ENCODE results near the gene APOA4.

Gene APOA4

DNA sequence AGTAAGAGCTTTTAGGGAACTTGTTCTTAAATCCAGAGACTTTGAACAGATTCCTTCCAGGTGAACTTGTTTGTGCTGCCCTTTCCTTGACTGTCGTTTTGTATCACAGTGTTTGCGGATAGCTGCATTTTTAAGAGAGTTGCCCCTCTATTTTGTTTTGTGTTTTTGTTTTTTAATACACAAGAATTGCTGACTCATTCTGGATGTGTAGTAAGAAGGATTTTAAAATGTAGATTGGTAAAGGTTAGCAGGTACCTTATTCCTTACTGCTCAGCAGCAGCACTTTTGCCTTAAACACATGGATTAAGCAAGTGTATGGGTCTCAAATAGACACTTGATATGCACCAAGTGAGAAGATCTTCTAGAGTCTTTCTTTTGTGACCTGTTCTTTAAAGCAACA lies 22.5 kb downstream of the APOA4 start:
- DNase-seq (ENCODE audit: low read depth) = no peak

DNA sequence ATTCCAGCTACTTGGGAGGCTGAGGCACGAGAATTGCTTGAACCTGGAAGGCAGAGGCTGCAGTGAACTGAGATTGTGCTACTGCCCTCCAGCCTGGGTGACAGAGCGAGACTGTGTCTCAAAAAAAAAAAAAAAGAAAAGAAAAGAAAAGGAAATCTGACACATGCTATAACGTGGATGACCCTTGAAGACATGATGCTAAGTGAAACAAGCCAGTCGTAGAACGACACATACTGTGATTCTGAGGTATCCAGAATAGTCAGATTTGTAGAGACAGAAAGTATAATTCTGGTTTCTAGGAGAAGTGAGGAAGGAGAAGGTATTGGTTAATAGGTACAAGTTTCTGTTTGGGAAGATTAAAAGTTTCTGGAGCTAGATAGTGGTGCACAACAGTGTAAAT lies 24.7 kb downstream of the APOA4 start:
- no peak for DNase-seq (ENCODE audit: low read depth)

DNA sequence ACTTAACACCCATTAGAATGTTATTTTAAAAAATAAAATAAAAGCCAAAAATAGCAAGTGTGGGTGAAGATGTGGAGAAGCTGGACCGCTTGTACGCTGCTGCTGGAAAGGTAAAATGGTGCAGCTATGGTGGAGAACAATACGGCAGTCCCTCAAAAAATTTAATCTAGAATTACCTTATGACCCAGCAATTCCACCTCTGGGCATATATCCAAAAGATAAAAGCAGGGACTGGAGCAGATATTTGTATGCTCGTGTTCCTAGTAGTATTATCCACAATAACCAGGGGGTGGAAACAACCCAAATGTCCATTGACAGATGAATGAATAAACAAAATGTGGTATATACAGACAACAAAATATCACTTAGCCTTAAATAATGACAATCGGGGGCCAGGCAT lies 25.3 kb downstream of the APOA4 start:
- no peak for DNase-seq (ENCODE audit: low read depth)

DNA sequence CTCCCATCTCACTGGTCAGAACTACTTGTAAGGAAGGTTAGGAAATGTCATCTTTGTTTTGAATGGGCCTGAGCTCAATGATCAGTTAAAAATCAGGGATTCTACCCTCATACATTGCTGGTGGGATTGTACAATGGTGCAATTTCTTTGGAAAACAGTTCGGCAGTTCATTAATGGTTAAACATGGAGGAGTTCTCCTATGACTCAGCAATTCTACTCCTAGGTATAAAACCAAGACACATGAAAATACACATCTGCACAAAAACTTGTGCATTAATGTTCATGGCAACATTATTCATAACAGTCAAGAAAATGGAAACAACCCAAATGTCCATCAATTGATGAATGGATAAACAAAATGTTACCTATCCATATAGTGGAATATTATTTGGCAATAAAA lies 26.6 kb downstream of the APOA4 start:
- no peak for DNase-seq (ENCODE audit: low read depth)

DNA sequence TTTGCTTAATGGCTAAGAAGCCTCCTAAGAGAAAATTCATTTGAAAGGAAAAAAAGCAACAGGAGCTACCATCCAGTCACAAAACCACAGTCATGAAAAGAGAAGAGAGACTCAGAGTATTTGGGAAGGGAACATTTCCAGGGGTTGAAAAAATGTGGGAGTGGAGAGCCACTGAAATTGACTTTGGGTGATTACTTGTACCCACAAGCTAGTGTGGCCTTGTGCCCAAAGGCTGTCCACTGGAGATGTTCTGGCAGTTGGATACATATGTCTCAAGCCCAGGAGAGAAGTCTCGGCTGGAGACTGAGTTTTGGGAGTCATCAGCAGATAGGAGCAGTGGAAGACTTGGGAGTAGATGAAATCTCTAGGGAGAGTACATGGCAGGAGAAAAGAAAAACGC lies 28.3 kb downstream of the APOA4 start:
- DNase-seq (ENCODE audit: low read depth) = no peak

DNA sequence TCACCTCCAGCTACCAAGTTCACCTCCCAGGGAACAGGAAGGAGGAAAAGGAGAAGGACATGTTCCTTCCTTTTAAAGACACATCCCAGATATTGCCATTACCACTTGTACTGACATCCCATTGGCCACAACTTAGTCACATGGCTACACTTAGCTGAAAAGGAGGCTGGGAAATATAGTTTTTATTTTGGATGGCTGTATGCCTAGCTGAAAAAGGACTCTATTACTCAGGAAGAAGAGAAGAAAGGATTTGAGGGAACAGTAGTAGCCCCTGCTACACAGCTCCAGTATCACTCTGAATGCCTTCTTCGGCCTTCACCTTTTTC lies 29.4 kb downstream of the APOA4 start:
- no peak for DNase-seq (ENCODE audit: low read depth)

DNA sequence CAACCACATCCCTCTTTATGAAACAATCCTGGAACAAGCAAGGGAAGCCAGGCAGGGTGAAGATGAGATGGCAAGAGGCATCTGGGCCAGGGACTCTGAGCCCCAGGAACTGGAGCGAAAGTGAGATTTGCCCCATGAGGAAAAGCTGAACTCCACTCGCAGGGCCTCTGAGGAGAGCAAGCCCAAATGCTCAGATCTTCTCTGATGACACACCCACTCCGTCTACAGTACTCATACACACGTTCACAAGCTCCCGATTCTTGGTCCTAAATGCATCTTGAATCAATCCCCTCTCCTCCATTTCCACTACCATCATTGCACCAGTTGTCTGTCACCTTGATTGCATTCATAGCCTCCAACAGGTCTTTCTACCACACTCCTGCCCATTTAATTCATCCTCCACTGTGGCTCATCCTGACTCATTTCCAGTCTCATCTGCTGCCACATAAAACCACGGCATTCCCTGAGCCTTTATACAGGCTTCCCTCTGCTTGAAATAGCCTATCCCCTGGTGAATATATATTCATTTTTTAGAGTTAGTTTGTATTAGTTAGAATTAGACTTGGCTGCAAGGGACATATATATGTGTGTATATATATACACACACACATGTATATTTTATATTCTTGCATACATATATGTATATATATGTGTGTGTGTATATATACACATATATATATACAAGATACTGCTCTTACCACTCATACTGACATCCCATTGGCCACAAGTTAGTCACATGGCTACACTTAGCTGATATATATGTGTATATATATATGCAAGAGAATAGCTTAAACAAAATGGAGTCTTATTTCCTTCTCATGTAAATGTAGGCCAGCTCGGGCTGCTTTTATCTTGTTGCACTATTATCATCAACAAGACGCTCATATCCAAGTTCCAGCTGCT lies 30.0 kb downstream of the APOA4 start:
- DNase-seq (ENCODE audit: low read depth) = no peak

DNA sequence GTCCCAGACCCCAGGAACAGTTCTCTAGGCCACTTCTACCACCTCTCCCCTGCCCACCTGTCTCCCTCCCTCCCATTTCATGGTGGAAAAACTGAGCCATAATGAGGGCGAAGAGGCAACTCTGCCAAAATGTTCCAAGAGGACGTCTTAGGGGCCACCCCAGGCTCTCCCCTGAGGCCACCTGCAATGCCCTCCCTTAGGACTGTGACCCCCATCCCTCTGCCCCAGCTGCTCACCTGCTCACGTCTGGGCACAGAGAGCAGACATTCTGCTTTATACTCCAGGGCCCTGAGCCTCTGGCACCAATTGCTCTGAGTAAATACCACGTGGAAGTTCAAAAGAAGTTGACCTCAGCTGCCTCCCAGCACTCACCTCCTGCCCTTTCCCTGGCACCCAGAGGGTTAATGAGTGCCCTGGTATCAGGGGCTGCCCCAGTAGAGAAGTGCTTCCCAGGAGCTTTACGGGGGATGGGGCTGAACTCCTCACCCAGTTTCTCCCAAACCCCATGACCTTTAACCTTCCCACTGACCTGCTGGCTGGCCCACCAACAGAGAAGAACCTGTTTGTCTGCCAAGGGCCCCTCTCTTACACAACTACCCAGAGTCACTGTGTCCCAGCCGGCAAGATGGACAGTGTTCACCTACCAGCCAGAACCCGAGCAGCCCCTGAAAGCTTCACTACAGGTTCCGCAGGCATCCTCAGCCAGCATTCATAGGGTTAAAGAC lies 30.8 kb downstream of the APOA4 start:
- no peak for DNase-seq (ENCODE audit: low read depth)

DNA sequence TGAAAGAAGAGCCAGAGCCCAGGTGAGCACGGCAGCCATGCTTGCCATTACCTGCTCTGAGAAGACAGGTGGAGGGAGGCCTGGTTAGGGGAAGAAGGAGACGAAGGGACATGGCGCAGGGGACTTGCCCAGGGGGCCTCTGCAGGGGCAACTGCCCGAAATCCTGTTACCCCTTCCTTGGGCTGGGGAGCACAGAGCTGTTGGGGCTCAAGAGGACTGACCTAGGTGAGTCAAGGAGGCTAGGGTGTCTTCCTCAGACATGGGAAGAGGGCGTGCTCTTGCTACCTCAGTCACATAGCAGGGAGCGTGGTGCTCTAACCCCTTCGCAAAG lies 31.3 kb downstream of the APOA4 start, which contains the start of gene APOA5:
TSS of gene APOA5 (minus strand) at position 67 of the 331 bp plus-strand sequence. CDS start at position 48, 19 bp downstream.
- DNase-seq (ENCODE audit: low read depth) = no peak

DNA sequence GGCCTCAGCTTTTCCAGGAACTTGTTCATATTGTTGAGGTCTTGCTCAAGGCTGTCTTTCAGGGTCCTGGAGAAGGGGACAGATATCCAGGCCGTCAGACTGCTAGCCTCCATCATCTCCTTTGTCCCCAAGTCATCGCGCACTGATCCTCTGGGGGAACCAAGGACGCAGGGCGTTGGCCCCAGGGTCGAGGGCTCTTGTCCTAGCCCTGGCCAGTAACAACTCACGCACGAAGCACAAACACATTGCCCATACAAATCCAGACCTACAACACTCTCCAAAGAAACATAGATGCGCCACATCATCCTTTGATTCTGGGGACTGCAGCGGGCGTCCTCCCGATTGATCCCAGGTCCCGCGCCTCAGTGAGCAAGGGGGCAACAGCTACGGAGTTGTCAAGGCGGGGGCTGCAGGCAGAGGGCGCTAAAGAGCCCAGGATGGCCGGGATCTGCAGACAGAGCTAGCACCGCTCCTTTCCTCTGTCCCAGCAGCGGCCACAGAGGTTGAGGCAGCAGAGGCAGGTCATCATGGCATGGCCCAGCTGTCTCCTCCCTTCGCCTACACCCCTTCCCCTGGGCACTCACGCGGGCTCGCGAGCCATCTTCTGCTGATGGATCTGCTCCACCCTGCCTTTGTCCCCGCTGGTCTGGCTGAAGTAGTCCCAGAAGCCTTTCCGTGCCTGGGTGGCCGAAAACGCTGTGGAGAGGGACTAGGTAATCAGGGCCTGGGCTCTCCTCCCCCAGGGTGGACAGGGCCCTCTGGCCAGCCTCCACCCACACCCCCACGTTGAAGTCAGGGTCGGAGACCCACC lies 31.9 kb downstream of the APOA4 start:
- DNase-seq (ENCODE audit: low read depth) = no peak

DNA sequence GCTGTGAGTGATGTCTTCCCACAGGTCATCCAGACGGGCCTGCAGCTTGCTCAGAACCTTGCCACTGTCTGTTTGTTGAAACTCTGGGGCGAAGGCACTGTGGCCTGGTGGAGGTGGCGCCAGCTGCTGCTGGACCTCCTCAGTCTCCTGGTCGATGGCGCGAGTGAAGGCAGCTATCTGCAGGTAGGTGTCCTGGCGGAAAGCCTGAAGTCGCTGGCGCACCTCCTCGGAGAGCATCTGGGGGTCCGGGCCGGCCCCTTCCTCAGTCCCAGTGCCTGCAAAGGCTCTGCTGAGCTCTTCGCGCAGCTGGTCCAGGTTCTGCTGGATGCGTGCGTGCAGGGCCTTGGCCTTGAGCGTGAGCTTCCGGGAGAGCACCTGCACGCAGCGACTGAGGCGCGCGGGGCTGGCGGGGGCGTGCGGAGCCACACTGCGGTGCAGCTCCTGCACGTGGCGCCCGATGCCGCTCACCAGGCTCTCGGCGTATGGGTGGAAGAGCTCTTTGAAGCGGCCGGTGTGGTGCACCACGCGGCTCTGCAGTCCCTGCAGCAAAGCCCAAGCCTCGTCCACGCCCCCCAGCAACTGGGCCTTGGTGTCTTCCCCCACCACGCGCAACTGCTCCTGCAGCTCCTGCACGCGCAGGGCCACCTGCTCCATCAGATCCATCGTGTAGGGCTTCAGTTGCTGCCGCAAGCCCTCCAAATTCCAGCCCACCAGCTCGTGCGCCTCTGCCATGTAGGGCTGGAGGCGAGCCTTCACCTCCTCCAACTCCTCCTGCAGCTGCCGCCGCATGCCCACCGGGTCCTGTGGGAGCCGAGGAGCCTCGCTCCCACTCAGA lies 32.7 kb downstream of the APOA4 start:
- no peak for DNase-seq (ENCODE audit: low read depth)

DNA sequence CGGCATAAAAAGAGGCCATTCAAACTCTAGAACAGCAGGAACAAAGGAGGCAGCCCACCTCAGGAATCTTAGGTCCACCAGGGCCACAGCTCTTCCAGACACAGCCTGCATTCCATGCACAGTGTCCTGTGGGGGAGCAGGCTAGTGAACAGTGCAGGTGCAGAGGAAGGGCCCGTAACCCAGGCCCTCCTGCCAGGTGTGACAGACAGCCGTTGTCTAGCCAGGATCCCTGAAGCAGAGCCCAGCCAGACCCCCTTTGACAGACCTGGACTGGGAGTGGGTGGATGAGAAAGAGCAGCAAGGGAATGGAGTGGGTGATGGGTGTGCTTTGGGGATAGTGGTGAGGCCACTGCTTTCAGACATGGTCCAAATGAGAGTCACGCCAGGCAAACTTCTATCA lies 34.1 kb downstream of the APOA4 start:
- no peak for DNase-seq (ENCODE audit: low read depth)

DNA sequence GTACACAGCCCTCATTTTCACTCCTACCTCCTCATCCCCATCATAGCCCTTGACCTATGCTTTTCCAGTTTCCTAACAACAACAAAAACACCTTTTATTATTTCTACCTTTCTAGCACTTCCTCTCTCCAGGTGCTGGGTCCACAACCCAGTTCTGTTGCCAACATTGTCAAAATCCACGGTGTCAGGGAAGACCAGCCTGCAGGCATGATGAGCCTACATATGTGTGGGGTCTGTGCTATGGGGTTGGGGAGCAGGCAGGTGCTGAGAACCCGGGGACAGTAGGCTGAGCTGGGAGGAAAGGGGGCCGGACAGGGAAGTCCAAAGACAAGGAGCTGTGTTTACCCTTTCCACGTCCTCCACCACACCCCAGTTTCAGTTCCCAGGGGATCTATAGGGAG lies 34.6 kb downstream of the APOA4 start:
- DNase-seq (ENCODE audit: low read depth) = no peak

DNA sequence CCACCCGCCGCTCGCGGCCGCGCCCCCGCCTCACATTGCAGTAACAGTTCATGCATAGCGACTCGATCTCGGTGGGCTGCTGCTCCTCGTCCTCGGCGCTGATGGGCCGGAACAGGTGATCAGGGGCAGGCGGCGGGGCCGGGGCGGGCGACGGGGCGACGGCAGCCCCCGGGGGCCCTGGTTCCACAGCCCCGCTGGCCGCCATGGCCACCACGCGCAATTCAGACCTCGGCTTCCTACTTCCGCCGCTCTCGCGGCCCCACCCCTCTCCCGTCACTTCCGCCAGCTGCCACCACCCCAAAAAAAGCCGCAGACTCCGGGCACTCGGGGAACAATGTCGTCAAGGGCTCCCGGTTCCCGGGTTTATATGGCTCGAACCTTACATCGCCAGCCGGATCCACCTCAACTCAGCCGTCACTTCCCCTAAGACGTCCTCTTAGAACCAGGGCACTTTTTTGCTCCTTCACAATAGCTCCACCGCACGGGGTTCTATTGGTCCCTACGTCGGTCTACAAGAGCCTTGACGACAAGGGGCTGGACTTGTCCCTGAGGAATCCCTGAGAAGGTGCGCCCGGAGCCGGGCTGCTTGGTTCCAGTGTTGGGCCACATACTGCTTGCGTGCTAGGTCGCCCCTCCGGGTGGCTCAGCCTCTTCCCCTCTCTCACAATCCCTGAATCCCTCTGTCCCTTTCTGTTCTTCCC lies 35.2 kb downstream of the APOA4 start, which contains the start of gene ZPR1:
TSS of gene ZPR1 (minus strand) at position 238 of the 701 bp plus-strand sequence. CDS start at position 205, 33 bp downstream.
- DNase-seq (ENCODE audit: low read depth) = no peak

DNA sequence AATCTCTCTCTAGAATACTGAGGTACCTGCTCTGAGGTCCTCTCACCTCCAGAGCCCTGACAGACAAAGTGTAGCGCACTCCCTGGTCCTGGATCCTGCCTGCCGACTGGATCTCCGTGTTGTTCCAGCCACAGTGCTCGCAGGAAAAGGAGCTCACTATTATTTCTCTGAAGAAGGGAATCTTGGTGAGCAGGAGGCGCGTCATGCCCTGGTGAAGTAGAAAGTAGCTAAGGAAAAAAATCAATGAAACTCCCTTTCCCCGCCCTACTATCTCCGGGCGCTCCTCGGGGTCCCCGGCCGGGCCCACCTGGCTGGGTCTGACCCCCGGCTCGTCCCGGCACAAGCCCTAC lies 35.7 kb downstream of the APOA4 start:
- no peak for DNase-seq (ENCODE audit: low read depth)

DNA sequence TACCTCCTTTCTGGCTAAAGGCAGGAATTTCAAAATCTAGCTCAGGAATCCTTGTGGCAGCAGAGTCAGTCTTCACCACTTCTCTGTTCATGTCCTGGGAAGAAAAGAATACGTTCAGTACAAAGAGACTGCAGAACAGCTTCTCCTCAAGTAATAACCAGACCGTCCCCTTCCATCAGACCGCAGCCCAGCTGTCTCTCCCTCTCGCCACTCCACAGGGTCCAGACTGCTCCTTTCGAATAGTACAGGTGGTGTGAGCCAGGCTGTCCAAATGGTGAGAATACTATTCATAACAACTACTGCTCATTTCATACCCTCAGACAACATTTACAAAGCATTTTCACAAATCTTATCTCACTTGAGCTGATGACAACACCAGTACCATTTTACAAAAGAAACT lies 36.1 kb downstream of the APOA4 start:
- no peak for DNase-seq (ENCODE audit: low read depth)

DNA sequence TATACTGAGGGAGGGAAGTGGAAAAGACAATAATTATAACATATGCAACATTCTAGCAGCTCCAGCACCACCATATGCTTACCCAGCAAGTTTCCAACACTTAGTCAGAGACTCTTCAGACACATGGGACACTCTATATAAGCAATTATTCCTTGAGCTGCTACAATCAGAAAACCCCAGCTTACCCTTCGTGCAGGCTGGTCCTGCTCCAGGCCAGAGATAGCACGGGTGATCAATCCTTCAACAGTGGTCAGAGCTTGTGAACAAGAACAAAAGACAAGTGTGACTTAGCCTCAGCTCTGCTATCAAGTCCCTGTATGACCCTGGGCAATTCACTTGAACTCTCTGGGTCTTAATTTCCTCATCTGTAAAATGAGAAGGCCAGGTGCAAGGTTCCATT lies 36.8 kb downstream of the APOA4 start:
- DNase-seq (ENCODE audit: low read depth) = no peak

DNA sequence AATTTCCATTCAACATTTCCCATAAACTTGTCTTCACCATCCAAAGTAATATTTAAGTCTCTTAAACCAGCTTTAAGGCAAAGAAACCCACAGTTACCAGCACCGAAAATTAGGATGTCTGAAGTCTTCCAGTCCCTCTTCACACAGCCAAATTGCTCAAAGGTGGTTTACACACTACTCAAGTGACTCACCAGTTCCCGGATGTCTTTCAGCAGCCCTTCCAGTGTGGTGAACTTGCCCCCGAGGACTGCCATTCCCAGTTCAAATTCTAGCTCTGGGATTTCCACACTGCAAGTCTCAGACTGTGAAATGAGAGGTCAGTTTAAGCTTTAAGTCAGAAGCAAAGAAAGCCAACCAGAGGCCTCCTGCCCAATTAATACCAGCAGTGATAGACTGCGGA lies 40.4 kb downstream of the APOA4 start:
- DNase-seq (ENCODE audit: low read depth) = no peak

DNA sequence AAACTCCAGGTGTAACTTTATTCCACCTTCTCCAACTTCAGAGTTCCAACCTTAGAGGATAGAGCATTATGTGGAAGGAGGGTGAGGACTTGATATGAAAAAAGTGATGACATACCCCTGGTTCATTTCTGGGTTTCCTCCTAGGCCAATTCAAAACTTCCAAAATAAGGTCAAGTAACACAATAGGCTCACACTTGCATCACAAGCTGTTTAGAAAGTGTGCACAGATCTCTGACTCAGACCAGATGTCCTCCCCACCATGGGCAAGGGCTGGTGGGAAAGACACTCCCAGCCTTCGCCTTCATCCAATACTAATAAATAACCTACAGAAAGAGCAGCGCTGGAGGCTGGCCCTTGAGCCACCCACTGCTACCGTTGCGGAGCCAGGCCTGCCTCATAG lies 44.5 kb downstream of the APOA4 start:
- DNase-seq (ENCODE audit: low read depth) = no peak

DNA sequence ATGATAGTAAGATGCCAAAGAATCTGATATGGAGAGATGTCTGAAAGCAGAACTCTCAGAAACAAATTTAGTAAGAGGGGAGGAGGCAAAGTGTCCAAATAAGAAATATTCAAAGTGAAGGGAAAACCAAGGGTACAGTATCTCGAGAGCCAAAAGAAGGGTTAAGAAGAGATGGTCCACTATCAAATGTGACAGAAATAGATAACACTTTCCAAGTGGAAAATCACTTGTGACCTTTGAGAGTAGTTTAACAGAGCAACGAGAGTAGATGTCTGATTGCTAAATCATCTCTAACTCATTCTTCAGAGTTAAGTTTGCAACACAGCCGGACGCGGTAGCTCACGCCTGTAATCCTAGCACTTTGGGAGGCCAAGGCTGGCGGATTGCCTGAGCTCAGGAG lies 46.0 kb downstream of the APOA4 start:
- no peak for DNase-seq (ENCODE audit: low read depth)

DNA sequence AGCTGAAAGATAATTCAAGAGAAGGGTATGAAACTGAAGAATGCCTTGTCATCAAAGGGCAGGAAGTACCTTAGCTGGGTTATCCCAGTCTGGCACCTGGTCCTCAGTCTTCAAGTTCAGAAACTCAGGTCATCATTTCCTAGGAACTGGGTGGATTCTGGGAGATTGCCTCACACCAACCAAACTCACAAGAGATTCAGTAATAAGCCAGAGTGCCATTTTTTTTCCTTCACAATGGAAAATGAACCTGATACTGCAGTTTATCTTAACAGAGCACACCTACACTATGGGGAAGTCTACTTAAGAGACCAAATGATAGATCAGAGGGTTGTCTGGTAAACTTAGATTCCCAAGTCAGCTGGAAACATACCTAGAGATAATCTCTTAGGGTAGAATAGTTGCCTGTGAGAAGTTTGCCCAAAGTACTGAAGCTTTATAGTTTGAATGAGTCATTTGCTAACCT lies 46.6 kb downstream of the APOA4 start:
- DNase-seq (ENCODE audit: low read depth) = no peak
